Bronchial epithelial cell (primary cell): Measurements from ENCODE around the gene COG2. TPM values are rescaled to one million over a fixed set of nuclear protein-coding genes. Genes with fewer than 3 reads are reported as not detected.

Experiments used
- DNase-seq: peaks from one replicate; pipeline ENCODE4 v3.0.0-alpha.2; 2010; ENCODE audit warnings: low read depth
- FAIRE-seq: peaks from 2 replicates; lab custom pipeline; 2011; peaks lifted over from hg19 to GRCh38; lab: Jason Lieb, UNC
- H3K27me3 ChIP-seq: 2 replicates; pipeline ENCODE4 v1.5.1; 2011; ENCODE audit warnings: low read length; ENCODE audit not compliant: control insufficient read depth, insufficient read depth
- H3K36me3 ChIP-seq: 2 replicates; pipeline ENCODE4 v1.5.1; 2011; ENCODE audit warnings: low read length; ENCODE audit not compliant: control insufficient read depth, insufficient read depth
- H3K4me3 ChIP-seq: 2 replicates; pipeline ENCODE4 v1.5.1; 2011; ENCODE audit warnings: mild to moderate bottlenecking, low read depth, low read length, control low read depth
- CTCF ChIP-seq: IDR thresholded peaks from 2 replicates; pipeline ENCODE4 v1.5.1; 2011; ENCODE audit warnings: mild to moderate bottlenecking, moderate library complexity, low read length, control low read depth, inconsistent platforms; ENCODE audit not compliant: insufficient read depth, severe bottlenecking
- total RNA-seq: library from RNA; depleted of rRNA; stranded (reverse); fragments of >200 nt; gene quantifications from 2 replicates; pipeline ENCODE4 v1.2.1, GENCODE V29; 2014

COG2 gene
- total RNA-seq, 1 donor from 2014 or later, result 16.8 TPM

GRCh38 chr1:230680300-230681025 lies 38.2 kb downstream of the COG2 start:
- Histone ChIP-seq H3K36me3 (peaks cover 4% of the 10 kb centered on the region), H3K27me3 (no peaks in the 10 kb centered on the region), H3K4me3 (no peak overlapping the region)
- no peak for DNase-seq
- no peak for TF ChIP-seq CTCF
- no peak for FAIRE-seq

GRCh38 chr1:230681599-230681998 lies 39.3 kb downstream of the COG2 start:
- DNase-seq (peak; percentile 94), FAIRE-seq (no peak)

GRCh38 chr1:230682274-230682673 lies 40.0 kb downstream of the COG2 start:
- peaks cover 5% of the 10 kb centered on the region for H3K36me3 ChIP-seq
- FAIRE-seq (no peak), DNase-seq (no peak)
- no peak for TF ChIP-seq CTCF
- H3K4me3 ChIP-seq, result no peak overlapping the region
- no peaks in the 10 kb centered on the region for H3K27me3 ChIP-seq

More at GRCh38 chr1:230681599-230681998, 39.3 kb downstream of the COG2 start:
- peaks cover 3% of the 10 kb centered on the region for H3K36me3 ChIP-seq
- H3K4me3 ChIP-seq, result no peak overlapping the region
- no peak for TF ChIP-seq CTCF
- no peaks in the 10 kb centered on the region for H3K27me3 ChIP-seq

- no peaks in the 10 kb centered on the region for H3K27me3 ChIP-seq
- DNase-seq (peak; percentile 85), FAIRE-seq (no peak)
- no peak for TF ChIP-seq CTCF
- no peak overlapping the region for H3K4me3 ChIP-seq
- peaks cover 5% of the 10 kb centered on the region for H3K36me3 ChIP-seq
Measured at GRCh38 chr1:230682882-230683610, 40.8 kb downstream of the COG2 start.

GRCh38 chr1:230684146-230684545 lies 41.9 kb downstream of the COG2 start:
- H3K4me3 ChIP-seq, result no peak overlapping the region
- peaks cover 8% of the 10 kb centered on the region for H3K36me3 ChIP-seq
- DNase-seq (peak; percentile 78), FAIRE-seq (no peak)
- no peaks in the 10 kb centered on the region for H3K27me3 ChIP-seq
- TF ChIP-seq CTCF, result no peak
